ENCODE data around the gene MYD88. TPM values are rescaled to one million over a fixed set of nuclear protein-coding genes. Genes with fewer than 3 reads are reported as not detected.
A peak's percentile ranks its signal among the peaks of the same experiment; 100 is the strongest.

The MYD88 gene
- total RNA-seq, 6 donors from 2014 or later = 38.1 to 116 (median 83.3) TPM

- WGBS, 2 donors = 2 to 6% methylated on average over 6 to 16 of the region's 17 CpGs
- peak overlapping the region; percentile 93 to 99 (median 98) for H3K27ac ChIP-seq
- peak in 1 of 4 donors; percentile 86 for TF ChIP-seq EP300 (IDR thresholded peaks at IDR 0.05)
- TF ChIP-seq POLR2A (IDR thresholded peaks at IDR 0.05) = peak in 2 of 4 donors; percentile 55 to 61
- TF ChIP-seq, protein P1, sequence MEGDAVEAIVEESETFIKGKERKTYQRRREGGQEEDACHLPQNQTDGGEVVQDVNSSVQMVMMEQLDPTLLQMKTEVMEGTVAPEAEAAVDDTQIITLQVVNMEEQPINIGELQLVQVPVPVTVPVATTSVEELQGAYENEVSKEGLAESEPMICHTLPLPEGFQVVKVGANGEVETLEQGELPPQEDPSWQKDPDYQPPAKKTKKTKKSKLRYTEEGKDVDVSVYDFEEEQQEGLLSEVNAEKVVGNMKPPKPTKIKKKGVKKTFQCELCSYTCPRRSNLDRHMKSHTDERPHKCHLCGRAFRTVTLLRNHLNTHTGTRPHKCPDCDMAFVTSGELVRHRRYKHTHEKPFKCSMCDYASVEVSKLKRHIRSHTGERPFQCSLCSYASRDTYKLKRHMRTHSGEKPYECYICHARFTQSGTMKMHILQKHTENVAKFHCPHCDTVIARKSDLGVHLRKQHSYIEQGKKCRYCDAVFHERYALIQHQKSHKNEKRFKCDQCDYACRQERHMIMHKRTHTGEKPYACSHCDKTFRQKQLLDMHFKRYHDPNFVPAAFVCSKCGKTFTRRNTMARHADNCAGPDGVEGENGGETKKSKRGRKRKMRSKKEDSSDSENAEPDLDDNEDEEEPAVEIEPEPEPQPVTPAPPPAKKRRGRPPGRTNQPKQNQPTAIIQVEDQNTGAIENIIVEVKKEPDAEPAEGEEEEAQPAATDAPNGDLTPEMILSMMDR (IDR thresholded peaks at IDR 0.05) = peak in 1 of 6 experiments; percentile 5
- no peak for TF ChIP-seq POLR2AphosphoS5 (IDR thresholded peaks at IDR 0.05)
- no peak for ATAC-seq (ENCODE audit: low FRiP score in 2 of 2)
- peak in 1 of 2 donors; percentile 84 for DNase-seq
- no peaks in the 10 kb centered on the region for H3K27me3 ChIP-seq
- H3K36me3 ChIP-seq = no peaks in the 10 kb centered on the region
- peaks cover 14 to 29% (median 23%) of the 10 kb centered on the region in 4 donors for H3K4me1 ChIP-seq
- no peaks in the 10 kb centered on the region for H3K9me3 ChIP-seq
- peak overlapping the region in 3 of 4 donors; percentile 74 to 96 (median 94) for H3K4me3 ChIP-seq
Measured at GRCh38 chr3:38164643-38164951, 26.1 kb downstream of the MYD88 start.

GRCh38 chr3:38164952-38165721 lies 26.7 kb downstream of the MYD88 start, which contains the start of gene OXSR1:
TSS of gene OXSR1 (plus strand) at chr3:38165537. CDS start at chr3:38165877, 340 bp downstream.
- peak; percentile 96 to 99 for ATAC-seq (ENCODE audit: low FRiP score in 2 of 2)
- DNase-seq = peak; percentile 100
- Histone ChIP-seq H3K4me3 (peak within 1 kb of the TSS; percentile 74 to 96 (median 91)), H3K9me3 (no peaks in the 10 kb centered on the region), H3K36me3 (no peaks in the 10 kb centered on the region), H3K27me3 (no peaks in the 10 kb centered on the region), H3K4me1 (peaks cover 14 to 29% (median 23%) of the 10 kb centered on the region in 4 donors), H3K27ac (peak within 1 kb of the TSS; percentile 93 to 99 (median 98))
- TF ChIP-seq POLR2AphosphoS5 (IDR thresholded peaks at IDR 0.05) (peak; percentile 89 to 92), EP300 (IDR thresholded peaks at IDR 0.05) (peak in 1 of 4 donors; percentile 92), POLR2A (IDR thresholded peaks at IDR 0.05) (peak in 3 of 4 donors; percentile 60 to 93 (median 77))
- TF ChIP-seq, protein P1 (IDR thresholded peaks at IDR 0.05) = peak in 3 of 6 experiments; percentile 3 to 18 (median 6)
- WGBS, 2 donors = 0% methylated on average over 24 to 43 of the region's 57 CpGs

GRCh38 chr3:38165722-38166387 lies 27.4 kb downstream of the MYD88 start:
- TF ChIP-seq POLR2A (IDR thresholded peaks at IDR 0.05) (peak in 2 of 4 donors; percentile 2 to 36), EP300 (IDR thresholded peaks at IDR 0.05) (no peak), POLR2AphosphoS5 (IDR thresholded peaks at IDR 0.05) (no peak)
- TF ChIP-seq, protein P1 (IDR thresholded peaks at IDR 0.05) = no peak
- DNase-seq (peak in 1 of 2 donors; percentile 62), ATAC-seq (ENCODE audit: low FRiP score in 2 of 2) (peak in 1 of 2 donors; percentile 53)
- no peaks in the 10 kb centered on the region for H3K36me3 ChIP-seq
- WGBS, 2 donors = 1 to 2% methylated on average over 27 to 28 of the region's 62 CpGs
- H3K4me1 ChIP-seq = peaks cover 14 to 29% (median 23%) of the 10 kb centered on the region in 4 donors
- peak overlapping the region; percentile 74 to 96 (median 91) for H3K4me3 ChIP-seq
- H3K27ac ChIP-seq = peak overlapping the region; percentile 93 to 99 (median 98)
- H3K9me3 ChIP-seq = no peaks in the 10 kb centered on the region
- no peaks in the 10 kb centered on the region for H3K27me3 ChIP-seq

- H3K27ac ChIP-seq = no peak overlapping the region
- H3K9me3 ChIP-seq = no peaks in the 10 kb centered on the region
- peaks cover 14 to 29% (median 23%) of the 10 kb centered on the region in 4 donors for H3K4me1 ChIP-seq
- TF ChIP-seq EP300 (IDR thresholded peaks at IDR 0.05) (no peak), POLR2AphosphoS5 (IDR thresholded peaks at IDR 0.05) (no peak), POLR2A (IDR thresholded peaks at IDR 0.05) (no peak)
- TF ChIP-seq, protein P1 (IDR thresholded peaks at IDR 0.05) = no peak
- no peak for DNase-seq
- no peak overlapping the region for H3K4me3 ChIP-seq
- WGBS, 2 donors = 83 to 85% methylated on average over 4 of the region's 4 CpGs
- ATAC-seq (ENCODE audit: low FRiP score in 2 of 2) = no peak
- no peaks in the 10 kb centered on the region for H3K36me3 ChIP-seq
- no peaks in the 10 kb centered on the region for H3K27me3 ChIP-seq
Measured at GRCh38 chr3:38167591-38167990, 29.1 kb downstream of the MYD88 start.
